ENCODE measurements around the gene PPP2R2C.
A peak's percentile ranks its signal among the peaks of the same experiment; 100 is the strongest.

The PPP2R2C gene

DNA sequence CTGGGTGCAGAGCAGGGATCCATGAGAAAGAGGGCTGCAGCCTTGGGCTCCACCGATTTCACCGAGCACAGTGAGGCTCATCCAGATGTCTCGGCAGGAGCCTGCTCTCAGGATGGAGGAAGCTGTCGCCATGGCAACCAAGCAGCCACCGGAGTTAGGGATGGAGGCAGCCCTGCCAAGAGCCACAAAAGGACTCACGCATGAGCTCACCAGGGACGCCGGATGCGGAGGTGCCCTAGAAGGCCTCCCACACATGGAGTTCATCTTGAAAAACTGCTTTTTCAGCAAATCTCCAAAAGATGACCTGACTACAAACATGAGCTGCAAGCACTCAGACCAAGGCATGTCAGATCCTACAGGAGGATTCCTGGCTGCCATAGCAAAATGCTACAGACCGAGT is 112.0 kb downstream of the PPP2R2C start:
- DNase-seq: peak; percentile 19 to 34

DNA sequence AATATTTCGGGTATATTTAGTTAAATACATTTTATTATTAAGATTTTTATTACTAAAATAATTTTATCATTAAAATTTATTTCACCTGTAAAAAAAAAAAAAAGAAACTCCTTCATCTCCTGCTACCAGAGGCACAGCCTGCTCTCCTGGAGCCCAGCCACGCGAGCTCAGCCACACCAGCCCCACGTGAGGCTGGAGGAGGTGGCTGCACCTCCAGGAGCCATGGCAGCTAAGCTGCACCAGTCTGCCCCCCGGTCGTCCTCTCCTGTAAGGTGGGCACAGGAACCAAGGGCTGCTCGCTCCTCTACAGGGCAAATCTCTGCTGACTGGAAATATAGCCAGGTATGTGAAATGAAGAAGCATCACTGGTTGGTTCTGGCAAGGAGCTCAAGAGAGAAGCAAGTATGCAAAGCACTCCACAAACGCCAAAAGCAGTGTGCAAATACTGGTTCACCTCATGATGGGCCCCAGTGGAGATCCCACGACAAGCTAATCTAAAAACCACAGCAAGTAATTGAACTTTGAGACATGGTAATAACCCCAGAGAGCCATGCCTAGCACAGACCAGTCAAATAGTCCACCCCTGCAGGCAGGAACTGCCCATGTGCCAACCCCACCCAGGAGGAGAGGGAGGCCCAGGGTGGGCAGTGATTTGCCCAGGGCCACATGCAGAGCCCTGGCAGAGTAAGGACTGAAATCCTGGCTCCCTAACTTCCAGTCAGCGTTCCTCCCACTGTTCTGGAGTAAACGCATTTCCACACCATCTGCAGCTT is 112.7 kb downstream of the PPP2R2C start:
- no peak for DNase-seq

- no peak for DNase-seq
Observed at GRCh38 chr4:6357476-6357875, 114.9 kb downstream of the PPP2R2C start.

- DNase-seq: no peak
Observed at GRCh38 chr4:6356076-6356560, 116.3 kb downstream of the PPP2R2C start.

GRCh38 chr4:6355052-6355451 is 117.4 kb downstream of the PPP2R2C start:
- DNase-seq: no peak

- no peak for DNase-seq
Observed at GRCh38 chr4:6354626-6355025, 117.8 kb downstream of the PPP2R2C start.

GRCh38 chr4:6354119-6354518 is 118.3 kb downstream of the PPP2R2C start:
- DNase-seq: no peak

DNA sequence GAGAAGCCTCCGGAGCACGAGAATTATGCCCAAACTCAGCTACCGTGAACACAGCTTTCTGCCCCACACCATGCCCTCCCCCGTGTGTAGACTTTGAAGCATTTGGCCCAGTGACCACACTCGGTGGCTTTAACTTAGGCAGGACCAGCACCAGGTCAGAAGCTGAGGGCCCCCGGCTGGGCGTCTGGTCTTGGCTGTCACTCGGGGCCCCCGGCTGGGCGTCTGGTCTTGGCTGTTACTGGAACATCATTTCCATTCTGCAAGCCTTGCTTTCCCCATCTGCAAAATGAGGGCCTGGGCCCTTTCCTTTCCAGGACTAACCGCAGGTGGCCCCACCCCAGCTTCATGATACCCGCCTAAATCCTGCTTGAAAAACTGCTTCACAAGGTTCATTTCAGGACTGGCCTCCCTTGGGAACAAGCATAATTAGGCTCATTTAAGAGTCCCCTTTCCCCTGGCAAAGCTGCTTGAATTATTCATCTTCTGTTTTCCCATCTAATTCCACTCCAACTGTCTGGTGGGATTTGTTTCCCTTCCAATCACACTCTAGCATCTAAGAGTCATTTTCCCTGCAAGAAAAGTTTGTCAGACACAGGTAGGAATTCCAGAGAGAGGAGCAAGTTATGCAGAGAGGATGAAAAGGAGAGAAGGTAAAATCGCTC is 120.3 kb downstream of the PPP2R2C start:
- no peak for DNase-seq

DNA sequence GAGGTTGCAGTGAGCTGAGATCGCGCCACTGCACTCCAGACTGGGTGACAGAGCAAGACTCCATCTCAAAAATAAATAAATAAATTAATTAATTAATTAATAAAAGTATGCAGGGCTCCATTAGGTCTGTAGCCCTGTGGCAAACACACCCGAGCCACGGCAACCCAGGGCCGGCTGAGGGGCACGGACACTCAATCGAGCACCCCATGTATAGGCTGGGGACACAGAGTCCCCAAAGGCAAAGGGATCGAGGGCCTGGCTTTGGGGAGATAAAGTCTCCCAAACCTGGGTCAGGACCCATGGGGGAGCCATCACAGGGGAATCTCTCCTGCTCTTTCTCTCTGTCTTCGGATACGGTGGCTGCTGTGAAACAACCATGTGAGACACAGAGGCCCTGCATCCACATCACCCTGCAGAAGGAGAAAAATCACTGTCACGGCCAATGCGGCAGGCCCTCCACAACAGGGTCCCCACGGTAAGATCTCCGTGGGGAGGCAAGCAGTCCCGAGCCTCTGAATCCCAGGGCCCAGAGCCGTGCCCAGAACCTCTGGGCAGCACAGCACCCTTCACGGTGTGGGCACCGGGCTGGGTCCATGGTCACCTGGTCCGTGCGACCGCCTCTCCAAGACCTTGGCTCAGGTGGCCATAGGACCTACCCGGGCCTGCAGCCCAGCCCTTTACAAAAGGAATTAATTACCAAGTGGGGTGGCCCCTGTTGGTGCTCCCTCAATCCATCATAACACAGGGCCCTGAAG is 121.0 kb downstream of the PPP2R2C start:
- no peak for DNase-seq

DNA sequence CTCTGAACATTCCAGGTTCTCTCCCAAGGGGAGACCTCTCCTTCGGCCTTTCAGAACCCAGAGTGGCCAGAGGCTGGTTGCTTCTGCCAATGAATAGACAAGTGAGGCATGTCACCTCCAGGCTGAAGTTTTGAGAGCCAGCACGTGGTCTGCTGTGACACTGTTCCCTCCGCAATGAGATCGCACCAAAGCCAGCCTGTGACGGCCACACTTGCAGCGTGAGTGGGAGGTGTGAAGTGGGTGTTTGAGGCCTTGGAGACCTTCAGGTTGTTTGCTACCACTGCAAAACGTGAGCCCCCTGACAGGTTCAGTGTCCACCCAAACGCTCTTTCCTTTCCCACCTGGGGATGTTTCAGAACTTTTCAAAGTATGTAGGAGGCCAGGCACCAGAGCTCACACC is 121.8 kb downstream of the PPP2R2C start:
- DNase-seq: no peak

- DNase-seq: no peak
Observed at GRCh38 chr4:6349896-6350603, 122.4 kb downstream of the PPP2R2C start.

- DNase-seq: no peak
Observed at GRCh38 chr4:6348408-6348807, 124.0 kb downstream of the PPP2R2C start.

GRCh38 chr4:6347511-6348045 is 124.8 kb downstream of the PPP2R2C start:
- no peak for DNase-seq

DNA sequence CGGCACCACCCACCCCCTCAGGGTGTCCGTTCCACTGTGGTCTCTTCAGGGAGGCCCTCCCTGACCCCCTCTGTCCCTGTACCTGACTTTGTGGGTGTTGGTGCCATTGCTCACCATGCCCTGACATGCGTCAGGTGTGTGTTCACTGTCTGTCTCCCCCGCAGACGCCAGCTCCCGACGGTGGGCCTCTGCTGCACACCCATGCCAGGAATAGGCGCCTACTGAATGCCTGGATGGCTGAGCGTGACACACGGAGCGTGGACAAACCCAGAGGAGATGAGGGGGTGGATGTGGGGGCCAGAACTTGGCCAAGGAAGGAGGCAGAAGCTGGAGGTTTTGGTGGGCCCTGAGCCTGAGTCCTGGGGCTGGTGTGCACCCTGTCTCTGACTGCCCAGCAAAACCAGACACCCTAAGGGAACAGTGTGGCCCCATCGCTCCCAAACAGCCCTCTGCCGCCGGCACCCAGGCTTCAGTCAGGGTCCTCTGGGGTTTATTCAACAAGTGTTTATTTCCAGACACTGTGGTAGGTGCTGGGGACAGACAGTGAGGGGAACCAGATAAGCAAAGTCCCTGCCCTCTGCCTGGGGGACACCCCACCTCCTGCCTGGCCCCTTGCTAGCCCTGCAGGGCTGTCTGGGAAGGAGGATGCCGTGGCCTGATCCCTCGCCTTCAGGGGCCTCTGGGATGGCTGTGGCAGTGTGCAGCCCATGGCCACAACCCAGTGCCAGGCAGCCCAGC is 125.9 kb downstream of the PPP2R2C start:
- DNase-seq: no peak

DNA sequence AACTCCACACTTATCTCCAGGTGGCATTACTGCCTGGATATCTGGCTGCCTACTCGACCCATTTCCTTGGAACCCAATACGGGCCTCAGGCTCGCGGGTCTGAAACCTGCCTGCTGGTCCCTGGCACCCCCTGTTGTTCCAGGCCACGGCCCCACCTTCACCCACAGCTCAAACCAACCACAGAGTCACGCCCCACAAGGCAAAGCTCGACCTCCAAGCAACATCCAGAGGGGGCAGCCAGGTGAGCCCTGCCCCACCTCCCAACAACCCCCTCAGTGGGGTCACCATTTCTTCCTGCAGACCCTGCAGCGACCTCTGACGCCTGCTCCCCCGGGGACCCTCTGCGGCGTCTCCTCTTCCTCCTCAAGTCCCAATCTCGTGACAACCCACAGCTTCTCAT is 126.5 kb downstream of the PPP2R2C start:
- DNase-seq: no peak

DNA sequence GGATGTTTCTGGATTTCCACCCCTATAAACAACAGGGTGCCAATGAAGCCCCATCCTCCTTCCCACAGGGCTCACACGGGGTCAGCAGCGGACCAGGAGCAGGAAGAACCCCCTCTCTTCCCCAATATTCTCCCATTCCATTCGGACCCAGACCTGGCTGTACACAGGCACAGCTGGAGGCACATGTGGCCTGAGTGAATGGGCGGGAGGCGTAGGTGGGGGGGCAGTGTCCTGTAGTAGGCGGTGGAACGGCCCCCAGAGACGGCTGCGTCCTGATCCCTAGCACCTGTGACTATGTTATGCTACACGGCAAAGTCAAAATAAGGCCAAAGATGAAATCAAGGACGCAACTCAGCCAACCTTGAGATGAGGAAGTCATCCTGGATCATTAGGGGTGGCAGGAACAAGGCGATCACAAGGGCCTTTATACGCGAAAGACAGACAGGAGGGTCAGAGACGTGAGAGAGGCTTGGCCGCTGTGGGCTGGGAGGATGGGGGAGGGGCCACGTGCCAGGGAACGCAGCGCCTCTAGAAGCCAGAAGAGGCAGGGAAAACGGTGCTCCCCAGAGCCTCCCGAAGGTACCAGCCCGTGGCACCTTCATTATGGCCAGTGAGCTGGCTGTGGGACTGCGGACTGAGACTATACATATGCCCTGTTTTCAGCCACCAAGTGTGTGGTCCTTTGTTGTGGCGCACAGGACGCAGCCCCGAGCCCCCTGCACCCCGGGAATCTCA is 127.2 kb downstream of the PPP2R2C start:
- no peak for DNase-seq

DNA sequence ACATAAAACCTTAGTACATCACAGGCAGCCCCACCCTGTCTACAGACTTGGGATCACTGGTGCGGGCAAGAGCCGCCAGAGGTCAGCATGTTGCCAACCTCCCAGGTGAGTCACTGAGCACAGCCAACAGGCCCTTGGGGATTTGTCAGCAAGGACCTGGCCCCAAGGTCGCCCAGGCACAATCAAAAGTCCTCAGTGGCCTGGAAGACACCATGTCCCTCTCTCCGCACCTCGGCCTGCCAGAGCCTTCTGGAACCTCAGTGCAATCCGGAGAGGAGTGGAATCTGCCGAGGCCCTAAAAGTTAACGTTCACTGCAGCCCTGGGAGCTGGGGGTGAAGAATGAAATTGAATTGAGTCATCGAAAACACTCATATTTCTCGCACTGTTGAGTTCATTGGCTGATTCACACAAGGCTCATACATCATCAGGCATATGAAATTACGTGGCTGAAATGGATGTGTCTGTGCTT is 128.4 kb downstream of the PPP2R2C start:
- no peak for DNase-seq

GRCh38 chr4:6342530-6343293 is 129.7 kb downstream of the PPP2R2C start:
- DNase-seq: peak in 1 of 2 donors; percentile 21

DNA sequence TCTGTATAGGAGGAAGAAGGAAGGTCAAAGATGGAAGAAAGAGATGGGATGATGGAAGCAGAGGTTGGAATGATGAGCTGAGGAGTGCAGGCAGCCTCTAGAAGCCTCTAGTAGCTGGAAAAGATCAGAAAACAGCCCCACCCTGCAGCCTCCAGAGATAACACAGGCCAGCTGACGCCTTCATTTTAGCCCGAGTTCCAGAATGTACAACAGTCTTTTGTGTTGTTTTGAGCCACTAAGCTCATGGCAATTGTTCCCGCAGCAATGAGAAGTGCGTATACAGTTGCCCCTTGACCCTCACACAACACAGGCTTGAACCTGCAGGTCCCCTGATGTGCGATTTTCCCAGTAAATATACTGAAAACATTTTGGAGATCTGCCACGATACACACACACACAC is 130.7 kb downstream of the PPP2R2C start:
- DNase-seq: no peak

GRCh38 chr4:6340446-6341015 is 131.9 kb downstream of the PPP2R2C start:
- DNase-seq: no peak
